Testis (tissue), 3 donors: ENCODE results near the gene XK. TPM values are rescaled to one million over a fixed set of nuclear protein-coding genes. Genes with fewer than 3 reads are reported as not detected.

Experiments used
- DNase-seq: peaks from one replicate; pipeline ENCODE4 v3.0.0-alpha.2; 2019
- H3K27ac ChIP-seq, 2 donors: fragments of 200-600 bp; sonication (generic); one replicate each; pipeline ENCODE4 v1.5.1; 2019
- H3K27me3 ChIP-seq: fragments of 200-600 bp; sonication (generic); one replicate; pipeline ENCODE4 v1.5.1; 2019
- H3K36me3 ChIP-seq: fragments of 200-600 bp; sonication (generic); one replicate; pipeline ENCODE4 v1.5.1; 2017; ENCODE audit warnings: low read depth; ENCODE audit errors: missing control alignments
- H3K4me1 ChIP-seq: fragments of 200-600 bp; sonication (generic); one replicate; pipeline ENCODE4 v1.5.1; 2019
- H3K4me3 ChIP-seq, 2 donors: fragments of 200-600 bp; sonication (generic); one replicate each; pipeline ENCODE4 v1.5.1; 2017 to 2019
- H3K9me3 ChIP-seq: fragments of 200-600 bp; sonication (generic); one replicate; pipeline ENCODE4 v1.5.1; 2017
- POLR2A ChIP-seq: fragments of 450-650 bp; IDR thresholded peaks from one replicate; pipeline ENCODE4 v1.6.1; 2017; ENCODE audit warnings: antibody characterized with exemption, mild to moderate bottlenecking, moderate library complexity
- WGBS, 2 donors: methylation state at CpG; one replicate each; pipeline ENCODE4 v1.1.5; 2018; 5-methylcytosine and 5-hydroxymethylcytosine counted together
- intact Hi-C: fragments of 100-400 bp; cut with DNase I; formaldehyde crosslinking; loops from one replicate; pipeline ENCODE4 v1.15.1; 2023; ENCODE audit warnings: low total_unique reads
- polyA plus RNA-seq: library from polyadenylated mRNA; stranded (reverse); fragments of 350-450 nt; fragmentation: Illumina TruSeq; extraction: RNeasy Lipid Tissue Mini Kit (QIAGEN cat#74804); gene quantifications from one replicate; pipeline ENCODE4 v1.2.3, GENCODE V29; 2014; ENCODE audit warnings: low read depth, low replicate concordance; ENCODE audit not compliant: insufficient read depth
- total RNA-seq, 2 donors: library from RNA; depleted of rRNA; stranded (reverse); fragments of >200 nt; gene quantifications; one replicate each; pipeline ENCODE4 v1.2.3, GENCODE V29; 2016
- TF ChIP-seq, protein P1 (sequence below), 3 experiments: fragments of 450-650 bp in 2 of 3; fragments of 200-600 bp in 1 of 3; sonication (generic) in 1 of 3; IDR thresholded peaks; one replicate each; pipeline ENCODE4 v1.5.1; 2016 to 2019; ENCODE audit warnings: antibody characterized with exemption in 3 of 3, mild to moderate bottlenecking in 2 of 3, moderate library complexity in 1 of 3

The XK gene
- total and polyA plus RNA-seq, 3 donors from 2014 or later: 2.6 to 4.3 (median 3.3) TPM

GRCh38 chrX:37686369-37686995 is 891 bp downstream of the XK start:
- Histone ChIP-seq H3K36me3 (no peaks in the 10 kb centered on the region), H3K9me3 (no peaks in the 10 kb centered on the region), H3K4me1 (no peaks in the 10 kb centered on the region), H3K27me3 (no peaks in the 10 kb centered on the region), H3K27ac (no peak overlapping the region), H3K4me3 (peak overlapping the region in 1 of 2 donors; percentile 53)
- WGBS, 2 donors: 48 to 63% methylated on average over 3 to 9 of the region's 9 CpGs
- no peak for TF ChIP-seq POLR2A
- TF ChIP-seq, protein P1, sequence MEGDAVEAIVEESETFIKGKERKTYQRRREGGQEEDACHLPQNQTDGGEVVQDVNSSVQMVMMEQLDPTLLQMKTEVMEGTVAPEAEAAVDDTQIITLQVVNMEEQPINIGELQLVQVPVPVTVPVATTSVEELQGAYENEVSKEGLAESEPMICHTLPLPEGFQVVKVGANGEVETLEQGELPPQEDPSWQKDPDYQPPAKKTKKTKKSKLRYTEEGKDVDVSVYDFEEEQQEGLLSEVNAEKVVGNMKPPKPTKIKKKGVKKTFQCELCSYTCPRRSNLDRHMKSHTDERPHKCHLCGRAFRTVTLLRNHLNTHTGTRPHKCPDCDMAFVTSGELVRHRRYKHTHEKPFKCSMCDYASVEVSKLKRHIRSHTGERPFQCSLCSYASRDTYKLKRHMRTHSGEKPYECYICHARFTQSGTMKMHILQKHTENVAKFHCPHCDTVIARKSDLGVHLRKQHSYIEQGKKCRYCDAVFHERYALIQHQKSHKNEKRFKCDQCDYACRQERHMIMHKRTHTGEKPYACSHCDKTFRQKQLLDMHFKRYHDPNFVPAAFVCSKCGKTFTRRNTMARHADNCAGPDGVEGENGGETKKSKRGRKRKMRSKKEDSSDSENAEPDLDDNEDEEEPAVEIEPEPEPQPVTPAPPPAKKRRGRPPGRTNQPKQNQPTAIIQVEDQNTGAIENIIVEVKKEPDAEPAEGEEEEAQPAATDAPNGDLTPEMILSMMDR (IDR thresholded peaks at IDR 0.05): no peak
- no peak for DNase-seq
- intact Hi-C loops: no loop called here

- TF ChIP-seq POLR2A: no peak
- TF ChIP-seq, protein P1 (IDR thresholded peaks at IDR 0.05): no peak
- Histone ChIP-seq H3K27ac (no peak overlapping the region), H3K4me1 (no peaks in the 10 kb centered on the region), H3K4me3 (no peak overlapping the region), H3K9me3 (no peaks in the 10 kb centered on the region), H3K36me3 (no peaks in the 10 kb centered on the region), H3K27me3 (no peaks in the 10 kb centered on the region)
- WGBS, 2 donors: 83% methylated on average over 3 of the region's 3 CpGs
- no peak for DNase-seq
- intact Hi-C loops: no loop called here
Observed at GRCh38 chrX:37686996-37687395, 1.4 kb downstream of the XK start.

DNA sequence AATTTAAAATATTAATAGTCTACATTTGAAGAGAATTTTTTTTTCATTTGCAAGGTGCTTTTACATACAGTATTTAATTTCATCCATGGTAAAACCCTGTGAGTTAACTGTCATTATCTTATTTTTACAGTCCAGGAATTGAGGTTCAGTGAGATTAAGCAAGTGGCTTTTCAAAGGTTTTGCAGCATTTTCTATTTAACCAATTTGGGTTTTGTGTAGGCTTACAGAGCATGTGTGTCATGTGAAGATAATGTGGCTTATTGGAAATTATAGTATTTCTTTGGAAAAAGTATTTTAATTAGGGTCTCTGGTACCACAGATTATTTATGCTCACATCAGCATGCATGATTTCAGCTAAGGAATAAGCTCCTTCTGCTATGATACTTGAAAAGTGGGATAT is 4.5 kb downstream of the XK start:
- Histone ChIP-seq H3K27ac (no peak overlapping the region), H3K9me3 (no peaks in the 10 kb centered on the region), H3K36me3 (no peaks in the 10 kb centered on the region), H3K4me1 (no peaks in the 10 kb centered on the region), H3K27me3 (no peaks in the 10 kb centered on the region), H3K4me3 (no peak overlapping the region)
- no peak for DNase-seq
- no peak for TF ChIP-seq POLR2A
- TF ChIP-seq, protein P1 (IDR thresholded peaks at IDR 0.05): no peak
- intact Hi-C loops: no loop called here

GRCh38 chrX:37692918-37693317 is 7.3 kb downstream of the XK start:
- no peak overlapping the region for H3K4me3 ChIP-seq
- intact Hi-C loops: no loop called here
- no peaks in the 10 kb centered on the region for H3K36me3 ChIP-seq
- no peak overlapping the region for H3K27ac ChIP-seq
- WGBS, 2 donors: 81 to 93% methylated on average over 3 of the region's 3 CpGs
- DNase-seq: no peak
- H3K27me3 ChIP-seq: no peaks in the 10 kb centered on the region
- no peaks in the 10 kb centered on the region for H3K4me1 ChIP-seq
- TF ChIP-seq, protein P1 (IDR thresholded peaks at IDR 0.05): no peak
- TF ChIP-seq POLR2A: no peak
- no peaks in the 10 kb centered on the region for H3K9me3 ChIP-seq

DNA sequence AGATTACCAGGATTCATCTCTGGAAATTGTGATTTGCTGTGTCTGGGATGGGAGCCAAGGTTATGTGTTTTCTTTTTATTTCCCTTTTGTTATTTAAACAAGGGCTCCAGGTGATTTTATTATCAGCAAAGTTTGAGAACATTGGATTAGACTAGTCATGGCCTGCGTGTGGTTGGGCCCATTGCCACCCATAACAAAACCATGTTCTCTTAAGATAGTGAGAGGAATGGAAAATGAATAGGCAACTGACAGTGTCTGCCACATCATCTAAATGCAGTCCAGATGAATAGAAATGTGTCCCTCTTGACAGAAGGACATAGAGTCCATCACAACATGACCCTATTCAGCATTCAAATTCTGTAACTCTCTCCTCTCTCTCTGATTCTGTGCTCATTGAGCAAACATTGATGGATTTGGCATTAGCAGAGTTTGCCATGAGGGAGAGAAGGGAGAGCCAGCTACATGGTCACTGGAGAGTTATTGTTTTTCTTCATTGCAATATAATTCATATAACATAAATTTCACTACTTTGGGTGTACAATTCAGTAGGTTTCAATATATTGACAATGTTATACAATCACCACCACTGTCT is 11.7 kb downstream of the XK start:
- TF ChIP-seq, protein P1 (IDR thresholded peaks at IDR 0.05): no peak
- no peak for TF ChIP-seq POLR2A
- Histone ChIP-seq H3K36me3 (no peaks in the 10 kb centered on the region), H3K4me1 (no peaks in the 10 kb centered on the region), H3K27ac (no peak overlapping the region), H3K4me3 (no peak overlapping the region), H3K27me3 (no peaks in the 10 kb centered on the region), H3K9me3 (no peaks in the 10 kb centered on the region)
- DNase-seq: no peak
- WGBS, 2 donors: 50 to 71% methylated on average over 1 of the region's 1 CpG
- intact Hi-C loops: no loop called here
